GM12892 (cell line): ENCODE measurements around the gene CAMKMT.

Source experiments
- DNase-seq: peaks from one replicate; pipeline ENCODE4 v3.0.0; 2011; ENCODE audit not compliant: insufficient read length
- FAIRE-seq: peaks from 2 replicates; lab custom pipeline; 2011; peaks lifted over from hg19 to GRCh38; lab: Jason Lieb, UNC
- POLR2A ChIP-seq: IDR thresholded peaks from 2 replicates; pipeline ENCODE4 v1.6.1; 2011; ENCODE audit warnings: low read depth, low read length, control low read depth
- POLR2AphosphoS5 ChIP-seq: IDR thresholded peaks from 2 replicates; pipeline ENCODE4 v1.6.1; 2011; ENCODE audit warnings: low read depth, low read length, control low read depth
- TAF1 ChIP-seq: IDR thresholded peaks from 2 replicates; pipeline ENCODE4 v1.6.1; 2011; ENCODE audit warnings: low read depth, mild to moderate bottlenecking, control low read depth, low read length, borderline replicate concordance

CAMKMT gene

GRCh38 chr2:44741507-44741906 lies 379.8 kb downstream of the CAMKMT start:
- TF ChIP-seq POLR2AphosphoS5 (no peak), POLR2A (no peak), TAF1 (no peak)
- DNase-seq (no peak), FAIRE-seq (no peak)

- TF ChIP-seq TAF1 (no peak), POLR2AphosphoS5 (no peak), POLR2A (no peak)
- DNase-seq (no peak), FAIRE-seq (no peak)
Observed at GRCh38 chr2:44742057-44742456, 380.3 kb downstream of the CAMKMT start.

DNA sequence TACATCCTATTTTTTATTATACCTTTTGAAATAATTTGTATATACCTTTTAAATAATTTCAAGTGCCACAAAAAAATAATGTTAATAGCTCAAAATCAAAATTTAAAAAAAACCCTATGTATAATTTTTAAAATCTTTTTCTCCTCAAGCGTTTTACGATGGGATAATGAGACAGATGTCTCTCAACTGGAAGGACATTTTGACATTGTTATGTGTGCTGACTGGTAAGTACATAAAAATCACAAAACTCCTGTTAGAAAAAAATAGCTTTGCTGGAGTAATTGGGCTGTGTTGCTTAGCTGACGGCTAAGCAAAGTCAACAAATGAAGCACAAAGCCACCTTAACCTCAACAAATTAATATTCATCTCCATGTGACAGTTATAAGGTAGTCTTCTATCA lies 381.7 kb downstream of the CAMKMT start:
- DNase-seq (no peak), FAIRE-seq (peak; percentile 58)
- TF ChIP-seq POLR2A = no peak
- no peak for TF ChIP-seq POLR2AphosphoS5
- TF ChIP-seq TAF1 = no peak

DNA sequence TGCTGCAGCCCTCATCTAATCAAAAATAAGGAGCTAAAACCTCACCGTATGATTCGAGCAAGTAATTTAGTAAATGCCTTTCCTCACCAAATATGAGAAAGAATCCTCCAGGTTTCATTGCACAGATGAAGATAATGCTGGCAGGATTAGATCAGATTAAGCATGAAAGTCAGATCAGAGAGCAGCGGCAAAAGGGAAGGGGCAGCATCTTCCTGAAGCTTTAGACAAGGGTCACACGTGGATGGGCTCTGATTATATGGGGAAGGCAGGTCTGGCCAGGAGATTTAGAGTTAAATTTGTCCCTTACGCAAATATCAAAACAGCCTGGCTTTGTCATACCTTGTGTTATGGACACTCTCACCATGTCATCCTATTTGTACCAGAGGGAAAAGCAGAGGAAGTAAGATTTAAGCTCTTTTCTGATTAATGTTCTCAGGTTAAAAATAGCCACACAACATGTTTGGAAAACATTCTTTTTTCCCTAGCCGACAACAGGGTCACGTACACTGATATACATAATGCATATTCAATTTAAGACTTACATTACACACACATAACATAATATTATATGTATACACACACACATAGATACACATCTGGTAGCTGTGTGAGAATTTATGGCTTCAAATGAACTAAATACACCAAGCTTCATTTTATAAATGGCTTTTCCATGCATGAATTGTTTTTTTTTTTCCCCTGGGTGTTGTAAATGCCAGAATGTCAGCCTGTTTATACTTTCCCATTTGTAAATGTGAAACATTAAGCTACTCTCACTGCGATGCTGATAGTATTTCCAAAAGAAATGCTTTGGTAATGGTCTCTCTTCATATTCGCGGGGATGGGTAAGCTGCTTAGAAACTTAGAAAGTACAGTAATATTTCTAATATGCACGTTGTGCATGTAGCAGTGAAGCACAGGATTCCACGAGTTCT lies 383.5 kb downstream of the CAMKMT start:
- FAIRE-seq (peak; percentile 5), DNase-seq (no peak)
- TF ChIP-seq POLR2AphosphoS5 = no peak
- no peak for TF ChIP-seq POLR2A
- no peak for TF ChIP-seq TAF1

GRCh38 chr2:44745922-44746766 lies 384.4 kb downstream of the CAMKMT start:
- no peak for TF ChIP-seq TAF1
- no peak for TF ChIP-seq POLR2AphosphoS5
- no peak for TF ChIP-seq POLR2A
- DNase-seq (no peak), FAIRE-seq (no peak)

- TF ChIP-seq POLR2AphosphoS5 (no peak), TAF1 (no peak), POLR2A (no peak)
- FAIRE-seq = no peak
- DNase-seq = no peak
Observed at GRCh38 chr2:44746856-44747615, 385.3 kb downstream of the CAMKMT start.

DNA sequence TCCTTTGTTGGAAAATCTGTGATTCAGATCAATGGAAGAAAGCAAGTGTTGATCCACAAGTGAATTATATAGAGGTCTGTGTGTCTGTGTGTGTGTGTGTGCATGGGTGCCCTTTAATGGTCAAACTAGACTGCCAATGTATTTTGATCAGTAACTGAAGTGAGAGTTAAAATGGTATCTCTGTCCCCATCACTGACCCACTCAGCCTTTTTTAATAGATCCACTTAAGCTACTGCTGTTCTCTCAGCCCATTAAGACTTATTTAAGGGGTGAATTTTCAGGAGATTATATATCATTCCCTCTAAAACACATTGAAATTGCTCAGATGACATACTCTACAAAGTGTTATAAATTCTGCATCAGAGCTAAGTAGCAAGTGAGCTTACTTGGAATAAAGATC lies 386.0 kb downstream of the CAMKMT start:
- no peak for FAIRE-seq
- no peak for DNase-seq
- TF ChIP-seq POLR2AphosphoS5 (no peak), POLR2A (no peak), TAF1 (no peak)

GRCh38 chr2:44751754-44752479 lies 390.2 kb downstream of the CAMKMT start:
- no peak for TF ChIP-seq TAF1
- no peak for TF ChIP-seq POLR2AphosphoS5
- no peak for TF ChIP-seq POLR2A
- DNase-seq (no peak), FAIRE-seq (no peak)

GRCh38 chr2:44752761-44753160 lies 391.0 kb downstream of the CAMKMT start:
- no peak for TF ChIP-seq POLR2A
- TF ChIP-seq TAF1 = no peak
- no peak for TF ChIP-seq POLR2AphosphoS5
- FAIRE-seq = peak; percentile 33
- DNase-seq = no peak

- TF ChIP-seq TAF1 (no peak), POLR2AphosphoS5 (no peak), POLR2A (no peak)
- FAIRE-seq (no peak), DNase-seq (no peak)
Observed at GRCh38 chr2:44753552-44754285, 392.0 kb downstream of the CAMKMT start.
